H1 (cell line): ENCODE results near the gene HS6ST1. TPM values are rescaled to one million over a fixed set of nuclear protein-coding genes. Genes with fewer than 3 reads are reported as not detected.
A peak's percentile ranks its signal among the peaks of the same experiment; 100 is the strongest.

Experiments
- CTCF ChIA-PET: fragments of 300-600 bp; sonication (Branson Sonifier 250); formaldehyde crosslinking; loops from one replicate; lab custom pipeline; 2021; ENCODE audit not compliant: partially characterized antibody; lab: Charles Lee
- POLR2A ChIA-PET: fragments of 300-600 bp; sonication (Branson Sonifier 250); formaldehyde crosslinking; loops from one replicate; lab custom pipeline; 2021; ENCODE audit warnings: inconsistent platforms; ENCODE audit not compliant: partially characterized antibody; lab: Charles Lee
- DNase-seq, 2 experiments: peaks; one replicate each; pipeline versions ENCODE4 v3.0.0 to v3.0.0-alpha.2; 2010 to 2022; ENCODE audit warnings: low spot score in 2 of 2, low read depth in 1 of 2, mixed read lengths in 1 of 2
- FAIRE-seq: peaks from 2 replicates; lab custom pipeline; 2011; peaks lifted over from hg19 to GRCh38; lab: Jason Lieb, UNC
- H2AFZ ChIP-seq: 2 replicates; pipeline ENCODE4 v1.8.1; 2012; ENCODE audit warnings: low read length, inconsistent platforms
- H2AK5ac ChIP-seq: 2 replicates; pipeline ENCODE4 v1.6.1; 2013; ENCODE audit warnings: low read depth, low read length
- H2BK120ac ChIP-seq: replicated peaks from 2 replicates; pipeline ENCODE3; 2013; ENCODE audit warnings: low read depth, low read length, inconsistent platforms
- H2BK12ac ChIP-seq: 2 replicates; pipeline ENCODE4 v1.6.1; 2013; ENCODE audit warnings: low read depth, low read length
- H2BK15ac ChIP-seq: 2 replicates; pipeline ENCODE4 v1.6.1; 2013; ENCODE audit warnings: low read length
- H2BK20ac ChIP-seq: 2 replicates; pipeline ENCODE4 v1.6.1; 2013; ENCODE audit warnings: low read length
- H2BK5ac ChIP-seq: 2 replicates; pipeline ENCODE4 v1.6.1; 2013; ENCODE audit warnings: low read depth, low read length
- H3K14ac ChIP-seq: 2 replicates; pipeline ENCODE4 v1.6.1; 2013; ENCODE audit warnings: inconsistent platforms; ENCODE audit not compliant: insufficient read length
- H3K18ac ChIP-seq: 2 replicates; pipeline ENCODE4 v1.6.1; 2013; ENCODE audit warnings: low read length; ENCODE audit errors: extremely low read depth
- H3K23ac ChIP-seq: 2 replicates; pipeline ENCODE4 v1.6.1; 2013; ENCODE audit warnings: inconsistent platforms; ENCODE audit not compliant: insufficient read length
- H3K23me2 ChIP-seq: 2 replicates; pipeline ENCODE4 v1.6.1; 2013; ENCODE audit warnings: low read depth, low read length
- H3K27ac ChIP-seq: 2 replicates; pipeline ENCODE4 v1.6.1; 2011; ENCODE audit warnings: low read depth, low read length, inconsistent platforms
- H3K27me3 ChIP-seq, 4 experiments: replicated peaks in 1 of 4; 1 replicate in 1 of 4; 2 replicates in 3 of 4; pipeline versions ENCODE4 v1.6.1 to v1.8.1; 2011 to 2013; ENCODE audit warnings: low read length in 3 of 4, mild to moderate bottlenecking in 3 of 4, inconsistent platforms in 2 of 4, mixed read lengths in 2 of 4, moderate library complexity in 1 of 4; ENCODE audit not compliant: control insufficient read depth in 3 of 4, insufficient read depth in 3 of 4; ENCODE audit errors: extremely low read depth in 1 of 4
- H3K36me3 ChIP-seq, 4 experiments: 2 replicates each; pipeline versions ENCODE4 v1.6.1 to v1.8.1; 2011 to 2013; ENCODE audit warnings: mild to moderate bottlenecking in 4 of 4, low read length in 3 of 4, moderate library complexity in 2 of 4, control low read depth in 1 of 4, inconsistent platforms in 1 of 4; ENCODE audit not compliant: insufficient read depth in 4 of 4, control insufficient read depth in 2 of 4
- H3K4ac ChIP-seq: replicated peaks from 2 replicates; pipeline ENCODE3; 2013; ENCODE audit warnings: low read length, low read depth, mixed read lengths, inconsistent platforms; ENCODE audit not compliant: insufficient read length
- H3K4me1 ChIP-seq, 4 experiments: replicated peaks in 1 of 4; 1 replicate in 1 of 4; 2 replicates in 3 of 4; pipeline versions ENCODE4 v1.6.1 to v1.8.1; 2011 to 2013; ENCODE audit warnings: low read length in 3 of 4, inconsistent platforms in 2 of 4, mixed read lengths in 1 of 4; ENCODE audit not compliant: insufficient read depth in 4 of 4, control insufficient read depth in 3 of 4
- H3K4me2 ChIP-seq, 2 experiments: 2 replicates each; pipeline versions ENCODE4 v1.6.1 to v1.8.1; 2011 to 2013; ENCODE audit warnings: low read depth in 2 of 2, low read length in 2 of 2, control low read depth in 1 of 2, inconsistent platforms in 1 of 2, mild to moderate bottlenecking in 1 of 2; ENCODE audit not compliant: insufficient read depth in 1 of 2
- H3K4me3 ChIP-seq, 4 experiments: fragments of 200-600, 300-600 bp in 1 of 4; sonication (generic), shearing (Covaris generic), sonication (Bioruptor Twin) in 1 of 4; 2 replicates each; pipeline versions ENCODE4 v1.5.1 to v1.8.1; 2011 to 2016; ENCODE audit warnings: low read length in 4 of 4, low read depth in 3 of 4, control low read depth in 2 of 4, inconsistent platforms in 2 of 4, mild to moderate bottlenecking in 2 of 4, mixed read lengths in 1 of 4, moderate library complexity in 1 of 4; ENCODE audit not compliant: insufficient read depth in 2 of 4; ENCODE audit errors: extremely low read depth in 1 of 4
- H3K56ac ChIP-seq: replicated peaks from 2 replicates; pipeline ENCODE3; 2013; ENCODE audit warnings: low read depth, mild to moderate bottlenecking, mixed read lengths, low read length, inconsistent platforms; ENCODE audit not compliant: insufficient read length
- H3K79me1 ChIP-seq: 2 replicates; pipeline ENCODE4 v1.6.1; 2013; ENCODE audit warnings: low read depth, low read length, control low read depth
- H3K79me2 ChIP-seq, 2 experiments: 2 replicates each; pipeline versions ENCODE4 v1.6.1 to v1.8.1; 2012 to 2013; ENCODE audit warnings: low read length in 2 of 2, mild to moderate bottlenecking in 2 of 2, inconsistent platforms in 1 of 2; ENCODE audit not compliant: insufficient read depth in 2 of 2, control insufficient read depth in 1 of 2
- H3K9ac ChIP-seq, 4 experiments: replicated peaks in 1 of 4; 1 replicate in 1 of 4; 2 replicates in 3 of 4; pipeline versions ENCODE4 v1.6.1 to v1.8.1; 2011 to 2013; ENCODE audit warnings: low read depth in 3 of 4, low read length in 3 of 4, control low read depth in 2 of 4, mild to moderate bottlenecking in 2 of 4, moderate library complexity in 2 of 4, inconsistent platforms in 1 of 4; ENCODE audit errors: extremely low read depth in 1 of 4
- H3K9me3 ChIP-seq, 2 experiments: 2 replicates each; pipeline versions ENCODE4 v1.6.1 to v1.8.1; 2012 to 2013; ENCODE audit warnings: mild to moderate bottlenecking in 2 of 2, moderate library complexity in 2 of 2, control low read depth in 1 of 2, inconsistent platforms in 1 of 2, low read depth in 1 of 2, low read length in 1 of 2, mixed read lengths in 1 of 2; ENCODE audit not compliant: insufficient read depth in 2 of 2
- H4K20me1 ChIP-seq, 2 experiments: replicated peaks in 1 of 2; 2 replicates each; pipeline versions ENCODE3 to v1.8.1; 2011 to 2013; ENCODE audit warnings: inconsistent platforms in 2 of 2, low read length in 2 of 2, mild to moderate bottlenecking in 1 of 2; ENCODE audit not compliant: insufficient read depth in 2 of 2, control insufficient read depth in 1 of 2
- H4K5ac ChIP-seq: 2 replicates; pipeline ENCODE4 v1.6.1; 2013; ENCODE audit warnings: low read length, low read depth, mixed read lengths, inconsistent platforms; ENCODE audit not compliant: insufficient read length
- H4K8ac ChIP-seq: 2 replicates; pipeline ENCODE4 v1.8.0; 2013; ENCODE audit warnings: mild to moderate bottlenecking, moderate library complexity, low read length, inconsistent platforms; ENCODE audit not compliant: insufficient read depth; ENCODE audit errors: extremely low read depth
- H4K91ac ChIP-seq: replicated peaks from 2 replicates; pipeline ENCODE3; 2013; ENCODE audit warnings: low read length, mixed read lengths, inconsistent platforms; ENCODE audit not compliant: insufficient read length
- CREB1 ChIP-seq: IDR thresholded peaks from 2 replicates; pipeline ENCODE4 v1.6.1; 2012; ENCODE audit warnings: inconsistent platforms
- EP300 ChIP-seq, 2 experiments: IDR thresholded peaks; 1 replicate in 1 of 2; 2 replicates in 1 of 2; pipeline ENCODE4 v1.6.1; 2011 to 2012; ENCODE audit warnings: low read depth in 2 of 2, low read length in 2 of 2, mild to moderate bottlenecking in 2 of 2, borderline replicate concordance in 1 of 2, inconsistent platforms in 1 of 2, moderate library complexity in 1 of 2
- FOSL1 ChIP-seq: IDR thresholded peaks from 2 replicates; pipeline ENCODE4 v1.6.1; 2011; ENCODE audit warnings: mild to moderate bottlenecking, low read depth, low read length, moderate library complexity; ENCODE audit not compliant: insufficient read depth
- MAFK ChIP-seq: IDR thresholded peaks from 2 replicates; pipeline ENCODE4 v1.6.1; 2012; ENCODE audit warnings: low read depth, mild to moderate bottlenecking, improper control_type of control experiment, low read length
- SUZ12 ChIP-seq: fragments of 200-600 bp; sonication (generic); IDR thresholded peaks from 2 replicates; pipeline ENCODE4 v1.6.1; 2012; ENCODE audit warnings: mild to moderate bottlenecking, inconsistent platforms, low read length, moderate library complexity, mixed read lengths
- WGBS, 2 experiments: shearing (Covaris generic) in 1 of 2; methylation state at CpG; one replicate each; pipeline versions ENCODE4 v1.1.6 to v1.1.7; 2013 to 2015; ENCODE audit warnings: low lambda C conversion rate in 2 of 2, mixed read lengths in 2 of 2, inconsistent platforms in 1 of 2, low coverage in 1 of 2, missing lambda C conversion rate in 1 of 2; ENCODE audit not compliant: insufficient replicate concordance in 2 of 2, insufficient coverage in 1 of 2, insufficient read length in 1 of 2; ENCODE audit errors: extremely low coverage in 1 of 2, missing lambda C conversion rate in 1 of 2; 5-methylcytosine and 5-hydroxymethylcytosine counted together
- polyA plus RNA-seq, 7 experiments: library from polyadenylated mRNA; depleted of rRNA in 3 of 7; stranded (reverse) in 5 of 7; unstranded in 2 of 7; fragments of >200 nt in 5 of 7; fragments of 200-250 nt in 2 of 7; gene quantifications; 1 replicate in 5 of 7; 2 replicates in 1 of 7; 4 replicates in 1 of 7; pipeline versions ENCODE4 v1.2.1 to v1.2.3, GENCODE V29; 2011 to 2013; ENCODE audit warnings: missing spikeins in 2 of 7, mixed read lengths in 2 of 7
- total RNA-seq: library from RNA; stranded (reverse); fragmentation: NEBNext Ultra II Directional; extraction: Animal tissue kit (Norgen Biotek cat#: 25700); gene quantifications from 2 replicates; pipeline ENCODE4 v1.2.1, GENCODE V29; 2021

The HS6ST1 gene
- total and polyA plus RNA-seq, 2 of the 8 experiments (the other 6 are each of a cell fraction or from before 2014, with no cell fraction given) = 37.4 to 74.6 TPM

DNA sequence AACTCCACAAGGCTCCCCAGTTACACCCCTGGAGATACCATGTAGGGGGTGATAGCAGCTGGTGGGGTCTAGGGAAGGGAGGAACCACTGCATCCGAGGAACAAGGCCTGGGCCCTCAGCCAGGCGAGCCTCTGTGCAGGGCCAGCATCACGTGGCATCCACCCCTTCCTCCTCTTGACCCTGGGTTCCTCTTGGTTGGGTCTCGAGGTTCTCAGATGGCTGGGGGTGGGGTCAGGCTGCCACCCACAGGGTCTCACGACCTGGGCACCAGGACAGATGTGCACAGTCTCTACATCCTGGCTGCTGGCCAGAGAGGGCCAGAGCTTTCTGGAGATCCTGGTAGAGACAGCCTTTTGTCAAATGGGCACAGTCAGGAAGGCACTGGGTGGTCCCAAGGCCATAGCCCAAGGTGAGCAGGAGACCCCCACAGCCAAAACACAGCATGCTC lies 10.4 kb downstream of the HS6ST1 start:
- FAIRE-seq (no peak), DNase-seq (no peak)
- H3K4me1 ChIP-seq = peaks cover 0 to 41% (median 25%) of the 10 kb centered on the region in 4 experiments; a peak in 6 of 7 replicates
- H3K27me3 ChIP-seq = no peaks in the 10 kb centered on the region
- H2AFZ ChIP-seq = no peak overlapping the region
- no peak overlapping the region for H3K27ac ChIP-seq
- CTCF ChIA-PET = interaction anchor here (1.6 kb wide), 1 partner anchor 72 kb away, joined by 4 read pairs; no protein-coding TSS in a partner anchor
- H3K36me3 ChIP-seq = peaks cover 0 to 3% (median 0%) of the 10 kb centered on the region in 4 experiments; a peak in 1 of 8 replicates
- H4K91ac ChIP-seq = no peak overlapping the region
- peaks cover 62 to 100% of the 10 kb centered on the region in 2 experiments for H3K79me2 ChIP-seq
- H3K14ac ChIP-seq = no peak overlapping the region
- no peak overlapping the region for H2BK15ac ChIP-seq
- H4K5ac ChIP-seq = no peak overlapping the region
- H3K9ac ChIP-seq = no peak overlapping the region
- H3K4ac ChIP-seq = no peak overlapping the region
- H4K8ac ChIP-seq = no peak overlapping the region
- H3K4me2 ChIP-seq = no peak overlapping the region
- H3K56ac ChIP-seq = no peak overlapping the region
- no peak overlapping the region for H3K4me3 ChIP-seq
- no peak overlapping the region for H2BK12ac ChIP-seq
- peaks cover 70 to 85% of the 10 kb centered on the region in 2 experiments for H4K20me1 ChIP-seq
- H2BK20ac ChIP-seq = no peak overlapping the region
- no peak overlapping the region for H3K18ac ChIP-seq
- H2AK5ac ChIP-seq = no peak overlapping the region
- H3K23ac ChIP-seq = no peak overlapping the region
- H2BK5ac ChIP-seq = 0 out of 2 replicates have a peak overlapping the region, but pooled peaks have one; percentile 8
- 86% methylated on average over 4 of the region's 5 CpGs; no CpG with 5 or more reads in 1 of the 2 experiments for WGBS, 2 experiments
- H3K9me3 ChIP-seq = no peaks in the 10 kb centered on the region
- peaks cover 62% of the 10 kb centered on the region for H3K79me1 ChIP-seq
- POLR2A ChIA-PET = no interaction called here
- no peak overlapping the region for H2BK120ac ChIP-seq
- no peaks in the 10 kb centered on the region for H3K23me2 ChIP-seq
- TF ChIP-seq SUZ12 (no peak), CREB1 (no peak), FOSL1 (no peak), EP300 (IDR thresholded peaks at IDR 0.05; ENCODE audit: borderline replicate concordance in 1 of 2, low read depth in 2 of 2, low read length in 2 of 2) (no peak), MAFK (no peak)
